Parathyroid adenoma (tissue), 2 donors: ENCODE measurements around the gene ST6GALNAC5.

Source experiments
- H2AFZ ChIP-seq: fragments of 300-600 bp; sonication (generic); one replicate; pipeline ENCODE4 v1.7.0; 2017; ENCODE audit warnings: antibody characterized with exemption, mild to moderate bottlenecking
- H3K27ac ChIP-seq: fragments of 300-600 bp; sonication (generic); one replicate; pipeline ENCODE4 v1.7.0; 2017
- H3K27me3 ChIP-seq: fragments of 300-600 bp; sonication (generic); one replicate; pipeline ENCODE4 v1.7.0; 2017; ENCODE audit warnings: low read length; ENCODE audit not compliant: control insufficient read depth, insufficient read depth
- H3K36me3 ChIP-seq: fragments of 300-600 bp; sonication (generic); one replicate; pipeline ENCODE4 v1.7.0; 2017; ENCODE audit warnings: low read length; ENCODE audit not compliant: control insufficient read depth, insufficient read depth
- H3K4me1 ChIP-seq: fragments of 300-600 bp; sonication (generic); one replicate; pipeline ENCODE4 v1.7.0; 2017; ENCODE audit warnings: control low read depth
- H3K4me2 ChIP-seq: fragments of 300-600 bp; sonication (generic); one replicate; pipeline ENCODE4 v1.7.0; 2017; ENCODE audit warnings: low read length
- H3K4me3 ChIP-seq: fragments of 300-600 bp; sonication (generic); one replicate; pipeline ENCODE4 v1.7.0; 2017; ENCODE audit warnings: low read depth, low read length
- H3K79me2 ChIP-seq: fragments of 300-600 bp; sonication (generic); one replicate; pipeline ENCODE4 v1.7.0; 2017; ENCODE audit warnings: control low read depth
- H3K9ac ChIP-seq: fragments of 300-600 bp; sonication (generic); one replicate; pipeline ENCODE4 v1.7.0; 2017; ENCODE audit warnings: mild to moderate bottlenecking
- H3K9me3 ChIP-seq: fragments of 300-600 bp; sonication (generic); one replicate; pipeline ENCODE4 v1.7.0; 2017; ENCODE audit warnings: low read length; ENCODE audit not compliant: control insufficient read depth
- CTCF ChIP-seq: fragments of 300-600 bp; sonication (generic); IDR thresholded peaks from one replicate; pipeline ENCODE4 v1.7.0; 2017; ENCODE audit warnings: antibody characterized with exemption, mild to moderate bottlenecking
- donor health status: primary hyperparathyroidism.

The ST6GALNAC5 gene

GRCh38 chr1:76827066-76827465 is 40.2 kb upstream of the ST6GALNAC5 start:
- H3K9me3 ChIP-seq = no peaks in the 10 kb centered on the region
- H3K27me3 ChIP-seq = no peaks in the 10 kb centered on the region
- no peaks in the 10 kb centered on the region for H3K79me2 ChIP-seq
- H3K4me3 ChIP-seq = no peak overlapping the region
- no peak overlapping the region for H2AFZ ChIP-seq
- no peak overlapping the region for H3K4me2 ChIP-seq
- no peak overlapping the region for H3K27ac ChIP-seq
- H3K36me3 ChIP-seq = no peaks in the 10 kb centered on the region
- no peaks in the 10 kb centered on the region for H3K4me1 ChIP-seq
- H3K9ac ChIP-seq = no peak overlapping the region
- no peak for TF ChIP-seq CTCF

GRCh38 chr1:76830373-76830772 is 36.9 kb upstream of the ST6GALNAC5 start:
- Histone ChIP-seq H3K9me3 (no peaks in the 10 kb centered on the region), H2AFZ (no peak overlapping the region), H3K36me3 (no peaks in the 10 kb centered on the region), H3K4me2 (no peak overlapping the region), H3K27ac (no peak overlapping the region), H3K9ac (no peak overlapping the region), H3K4me1 (no peaks in the 10 kb centered on the region), H3K4me3 (no peak overlapping the region), H3K79me2 (no peaks in the 10 kb centered on the region), H3K27me3 (no peaks in the 10 kb centered on the region)
- no peak for TF ChIP-seq CTCF

GRCh38 chr1:76832521-76832920 is 34.8 kb upstream of the ST6GALNAC5 start:
- Histone ChIP-seq H3K27me3 (no peaks in the 10 kb centered on the region), H2AFZ (no peak overlapping the region), H3K79me2 (no peaks in the 10 kb centered on the region), H3K36me3 (no peaks in the 10 kb centered on the region), H3K9me3 (no peaks in the 10 kb centered on the region), H3K27ac (no peak overlapping the region), H3K4me3 (no peak overlapping the region), H3K4me1 (no peaks in the 10 kb centered on the region), H3K4me2 (no peak overlapping the region), H3K9ac (no peak overlapping the region)
- TF ChIP-seq CTCF = no peak

- Histone ChIP-seq H3K4me2 (no peak overlapping the region), H3K4me1 (no peaks in the 10 kb centered on the region), H3K36me3 (no peaks in the 10 kb centered on the region), H2AFZ (no peak overlapping the region), H3K27ac (no peak overlapping the region), H3K79me2 (no peaks in the 10 kb centered on the region), H3K9ac (no peak overlapping the region), H3K9me3 (no peaks in the 10 kb centered on the region), H3K27me3 (no peaks in the 10 kb centered on the region), H3K4me3 (no peak overlapping the region)
- no peak for TF ChIP-seq CTCF
Measured at GRCh38 chr1:76833151-76833550, 34.1 kb upstream of the ST6GALNAC5 start.

- H3K27me3 ChIP-seq = no peaks in the 10 kb centered on the region
- no peaks in the 10 kb centered on the region for H3K79me2 ChIP-seq
- no peak for TF ChIP-seq CTCF
- H3K4me2 ChIP-seq = no peak overlapping the region
- no peak overlapping the region for H2AFZ ChIP-seq
- H3K4me1 ChIP-seq = no peaks in the 10 kb centered on the region
- H3K4me3 ChIP-seq = no peak overlapping the region
- H3K36me3 ChIP-seq = no peaks in the 10 kb centered on the region
- no peak overlapping the region for H3K9ac ChIP-seq
- H3K9me3 ChIP-seq = no peaks in the 10 kb centered on the region
- H3K27ac ChIP-seq = no peak overlapping the region
Measured at GRCh38 chr1:76833856-76834255, 33.4 kb upstream of the ST6GALNAC5 start.
